GM12878 (cell line): ENCODE measurements around the gene UBASH3A. TPM values are rescaled to one million over a fixed set of nuclear protein-coding genes. Genes with fewer than 3 reads are reported as not detected.

Experiments used
- CHD4 ChIP-seq: fragments of 200-600 bp; sonication (generic); IDR thresholded peaks from 2 replicates; pipeline ENCODE4 v1.6.1; 2016; ENCODE audit warnings: mild to moderate bottlenecking
- CUX1 ChIP-seq: IDR thresholded peaks from 2 replicates; pipeline ENCODE4 v1.6.1; 2012; ENCODE audit warnings: improper control_type of control experiment, low read depth, low read length; ENCODE audit not compliant: insufficient replicate concordance
- E2F4 ChIP-seq: IDR thresholded peaks from 2 replicates; pipeline ENCODE4 v1.6.1; 2012; ENCODE audit warnings: low read depth, low read length, improper control_type of control experiment
- GATAD2B ChIP-seq: fragments of 450-650 bp; conservative IDR thresholded peaks from 2 replicates; pipeline ENCODE4 v1.6.1; 2017; ENCODE audit warnings: low read depth, mild to moderate bottlenecking, moderate library complexity
- HDAC2 ChIP-seq: fragments of 200-600 bp; sonication (generic); IDR thresholded peaks from 2 replicates; pipeline ENCODE4 v1.6.1; 2017
- MXI1 ChIP-seq: fragments of 150-350 bp; IDR thresholded peaks from 2 replicates; pipeline ENCODE4 v1.6.1; 2011; ENCODE audit warnings: low read depth, mild to moderate bottlenecking, inconsistent platforms, low read length, improper control_type of control experiment
- RBBP5 ChIP-seq: fragments of 200-600 bp; sonication (generic); conservative IDR thresholded peaks from 2 replicates; pipeline ENCODE4 v1.6.1; 2016
- RELB ChIP-seq: fragments of 450-650 bp; IDR thresholded peaks from 2 replicates; pipeline ENCODE4 v1.6.1; 2017; ENCODE audit warnings: low read depth, mild to moderate bottlenecking, moderate library complexity
- SKIL ChIP-seq: fragments of 450-650 bp; IDR thresholded peaks from 2 replicates; pipeline ENCODE4 v1.6.1; 2017; ENCODE audit warnings: mild to moderate bottlenecking, low read depth, inconsistent platforms; ENCODE audit not compliant: poor library complexity, severe bottlenecking
- SMAD1 ChIP-seq: fragments of 450-650 bp; IDR thresholded peaks from 2 replicates; pipeline ENCODE4 v1.6.1; 2018; ENCODE audit warnings: mild to moderate bottlenecking, low read depth; ENCODE audit not compliant: partially characterized antibody
- SMC3 ChIP-seq: IDR thresholded peaks from 2 replicates; pipeline ENCODE4 v1.6.1; 2011; ENCODE audit warnings: low read length, improper control_type of control experiment, borderline replicate concordance
- YY1 ChIP-seq: IDR thresholded peaks from 2 replicates; pipeline ENCODE4 v1.6.1; 2011; ENCODE audit warnings: low read depth, mild to moderate bottlenecking, low read length
- ZNF274 ChIP-seq: IDR thresholded peaks from one replicate; pipeline ENCODE4 v1.8.0; 2011; ENCODE audit not compliant: insufficient read length, insufficient read depth
- polyA plus RNA-seq, 11 experiments: library from polyadenylated mRNA; depleted of rRNA in 4 of 11; unstranded in 6 of 11; stranded (reverse) in 5 of 11; fragments of >200 nt; fragmentation: Nextera tagmentation in 4 of 11; fragmentation: Illumina TruSeq in 1 of 11; extraction: Ambion mirVana in 4 of 11; extraction: Trizol in 1 of 11; gene quantifications; 1 replicate in 1 of 11; 2 replicates in 10 of 11; pipeline versions ENCODE4 v1.2.1 to v1.2.3, GENCODE V29; 2011 to 2016; ENCODE audit warnings: inconsistent platforms in 2 of 11, missing spikeins in 2 of 11, low read depth in 1 of 11
- total RNA-seq, 4 experiments: library from RNA; depleted of rRNA in 3 of 4; stranded (reverse); fragments of >200 nt in 3 of 4; fragmentation: Illumina TruSeq in 1 of 4; extraction: Trizol in 1 of 4; gene quantifications; 2 replicates each; pipeline versions ENCODE4 v1.2.1 to v1.2.3, GENCODE V29; 2013 to 2021
- TF ChIP-seq, protein P1 (sequence below), 3 experiments: IDR thresholded peaks in 2 of 3; conservative IDR thresholded peaks in 1 of 3; 2 replicates each; pipeline ENCODE4 v1.5.1; 2011; ENCODE audit warnings: low read depth in 3 of 3, low read length in 3 of 3, mild to moderate bottlenecking in 3 of 3, control low read depth in 2 of 3, moderate library complexity in 2 of 3, inconsistent platforms in 1 of 3, mixed read lengths in 1 of 3; ENCODE audit not compliant: control insufficient read depth in 2 of 3, insufficient read depth in 1 of 3; ENCODE audit errors: extremely low read depth in 1 of 3
- TF ChIP-seq, protein P2 (sequence below): fragments of 450-650 bp; IDR thresholded peaks from 2 replicates; pipeline ENCODE4 v1.6.1; 2016; ENCODE audit warnings: mild to moderate bottlenecking

Gene UBASH3A
- total and polyA plus RNA-seq, 10 of the 15 experiments (the other 5 are each of a cell fraction or from before 2014, with no cell fraction given) = 0.04 to 0.39 (median 0.23) TPM; not detected in 1

GRCh38 chr21:42496120-42496838, 92.6 kb downstream of the UBASH3A start, which contains the start of gene RSPH1 (continued):
- TF ChIP-seq, protein P1, sequence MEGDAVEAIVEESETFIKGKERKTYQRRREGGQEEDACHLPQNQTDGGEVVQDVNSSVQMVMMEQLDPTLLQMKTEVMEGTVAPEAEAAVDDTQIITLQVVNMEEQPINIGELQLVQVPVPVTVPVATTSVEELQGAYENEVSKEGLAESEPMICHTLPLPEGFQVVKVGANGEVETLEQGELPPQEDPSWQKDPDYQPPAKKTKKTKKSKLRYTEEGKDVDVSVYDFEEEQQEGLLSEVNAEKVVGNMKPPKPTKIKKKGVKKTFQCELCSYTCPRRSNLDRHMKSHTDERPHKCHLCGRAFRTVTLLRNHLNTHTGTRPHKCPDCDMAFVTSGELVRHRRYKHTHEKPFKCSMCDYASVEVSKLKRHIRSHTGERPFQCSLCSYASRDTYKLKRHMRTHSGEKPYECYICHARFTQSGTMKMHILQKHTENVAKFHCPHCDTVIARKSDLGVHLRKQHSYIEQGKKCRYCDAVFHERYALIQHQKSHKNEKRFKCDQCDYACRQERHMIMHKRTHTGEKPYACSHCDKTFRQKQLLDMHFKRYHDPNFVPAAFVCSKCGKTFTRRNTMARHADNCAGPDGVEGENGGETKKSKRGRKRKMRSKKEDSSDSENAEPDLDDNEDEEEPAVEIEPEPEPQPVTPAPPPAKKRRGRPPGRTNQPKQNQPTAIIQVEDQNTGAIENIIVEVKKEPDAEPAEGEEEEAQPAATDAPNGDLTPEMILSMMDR (IDR thresholded peaks at IDR 0.05 in 2 of 3, conservative IDR thresholded peaks at IDR 0.05 in 1 of 3; ENCODE audit: control insufficient read depth in 2 of 3, extremely low read depth in 1 of 3, insufficient read depth in 1 of 3, low read depth in 3 of 3, low read length in 3 of 3) = no peak; a peak in 1 of 6 replicates
- TF ChIP-seq SMAD1 (no peak), ZNF274 (no peak), YY1 (no peak), RELB (no peak), E2F4 (no peak), SMC3 (no peak), RBBP5 (no peak), GATAD2B (peak; percentile 63), CHD4 (no peak), CUX1 (no peak), HDAC2 (no peak), SKIL (no peak), MXI1 (peak; percentile 98)
- TF ChIP-seq, protein P2, sequence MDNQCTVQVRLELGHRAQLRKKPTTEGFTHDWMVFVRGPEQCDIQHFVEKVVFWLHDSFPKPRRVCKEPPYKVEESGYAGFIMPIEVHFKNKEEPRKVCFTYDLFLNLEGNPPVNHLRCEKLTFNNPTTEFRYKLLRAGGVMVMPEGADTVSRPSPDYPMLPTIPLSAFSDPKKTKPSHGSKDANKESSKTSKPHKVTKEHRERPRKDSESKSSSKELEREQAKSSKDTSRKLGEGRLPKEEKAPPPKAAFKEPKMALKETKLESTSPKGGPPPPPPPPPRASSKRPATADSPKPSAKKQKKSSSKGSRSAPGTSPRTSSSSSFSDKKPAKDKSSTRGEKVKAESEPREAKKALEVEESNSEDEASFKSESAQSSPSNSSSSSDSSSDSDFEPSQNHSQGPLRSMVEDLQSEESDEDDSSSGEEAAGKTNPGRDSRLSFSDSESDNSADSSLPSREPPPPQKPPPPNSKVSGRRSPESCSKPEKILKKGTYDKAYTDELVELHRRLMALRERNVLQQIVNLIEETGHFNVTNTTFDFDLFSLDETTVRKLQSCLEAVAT = 0 out of 2 replicates have a peak, but pooled peaks have one; percentile 43
